Measurements from ENCODE around the gene MRPL1.

DNA sequence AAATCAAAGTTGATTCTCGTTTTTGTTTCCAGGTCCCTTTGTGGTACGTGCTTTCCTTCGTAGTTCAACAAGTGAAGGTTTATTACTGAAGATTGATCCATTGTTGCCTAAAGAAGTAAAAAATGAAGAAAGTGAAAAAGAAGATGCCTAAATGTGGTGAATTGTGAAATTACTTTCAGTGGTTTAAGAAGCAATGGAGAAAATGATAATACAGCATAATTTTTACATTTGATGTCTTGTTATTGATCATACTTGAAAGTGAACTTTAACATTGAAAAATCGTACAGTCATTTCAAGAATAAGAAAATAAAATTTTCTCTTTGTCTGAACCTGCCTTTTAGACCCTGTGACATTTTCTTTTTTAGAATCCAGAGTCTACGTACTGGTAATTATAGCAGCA lies 89.8 kb downstream of the MRPL1 start:
- TF ChIP-seq, protein P1, sequence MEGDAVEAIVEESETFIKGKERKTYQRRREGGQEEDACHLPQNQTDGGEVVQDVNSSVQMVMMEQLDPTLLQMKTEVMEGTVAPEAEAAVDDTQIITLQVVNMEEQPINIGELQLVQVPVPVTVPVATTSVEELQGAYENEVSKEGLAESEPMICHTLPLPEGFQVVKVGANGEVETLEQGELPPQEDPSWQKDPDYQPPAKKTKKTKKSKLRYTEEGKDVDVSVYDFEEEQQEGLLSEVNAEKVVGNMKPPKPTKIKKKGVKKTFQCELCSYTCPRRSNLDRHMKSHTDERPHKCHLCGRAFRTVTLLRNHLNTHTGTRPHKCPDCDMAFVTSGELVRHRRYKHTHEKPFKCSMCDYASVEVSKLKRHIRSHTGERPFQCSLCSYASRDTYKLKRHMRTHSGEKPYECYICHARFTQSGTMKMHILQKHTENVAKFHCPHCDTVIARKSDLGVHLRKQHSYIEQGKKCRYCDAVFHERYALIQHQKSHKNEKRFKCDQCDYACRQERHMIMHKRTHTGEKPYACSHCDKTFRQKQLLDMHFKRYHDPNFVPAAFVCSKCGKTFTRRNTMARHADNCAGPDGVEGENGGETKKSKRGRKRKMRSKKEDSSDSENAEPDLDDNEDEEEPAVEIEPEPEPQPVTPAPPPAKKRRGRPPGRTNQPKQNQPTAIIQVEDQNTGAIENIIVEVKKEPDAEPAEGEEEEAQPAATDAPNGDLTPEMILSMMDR (IDR thresholded peaks at IDR 0.05; ENCODE audit: extremely low read depth in 1 of 2, insufficient read depth in 1 of 2, low read depth in 1 of 2, low read length in 2 of 2): no peak
- no peak for TF ChIP-seq EZH2 (IDR thresholded peaks at IDR 0.05; ENCODE audit: borderline replicate concordance, low read depth, low read length, severe bottlenecking)
- no peak for TF ChIP-seq POLR2A (IDR thresholded peaks at IDR 0.05; ENCODE audit: low read depth, low read length)
- TF ChIP-seq, protein P2, sequence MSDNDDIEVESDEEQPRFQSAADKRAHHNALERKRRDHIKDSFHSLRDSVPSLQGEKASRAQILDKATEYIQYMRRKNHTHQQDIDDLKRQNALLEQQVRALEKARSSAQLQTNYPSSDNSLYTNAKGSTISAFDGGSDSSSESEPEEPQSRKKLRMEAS (IDR thresholded peaks at IDR 0.05; ENCODE audit: insufficient read depth, insufficient read length): no peak
- no peak for TF ChIP-seq GATA2 (IDR thresholded peaks at IDR 0.05; ENCODE audit: insufficient read depth, insufficient read length, low read depth, low read length)

Data from endothelial cell of umbilical vein (primary cell).